ENCODE measurements around the gene ARHGAP21. TPM values are rescaled to one million over a fixed set of nuclear protein-coding genes. Genes with fewer than 3 reads are reported as not detected.
A peak's percentile ranks its signal among the peaks of the same experiment; 100 is the strongest.
"Not testable (repeated sequence)": the region's sequence is repeated elsewhere in the genome, so short reads cannot be mapped to it uniquely, and the experiment has no call there.

ARHGAP21 gene
- 62.1 and 80.6 TPM in 2 replicates for total RNA-seq

- DNase-seq (ENCODE audit: low read depth): peak; percentile 64
- no peaks in the 10 kb centered on the region for H3K27me3 ChIP-seq (ENCODE audit: control insufficient read depth, insufficient read depth, low read length)
- peaks cover 4% of the 10 kb centered on the region for H3K36me3 ChIP-seq (ENCODE audit: control insufficient read depth, insufficient read depth, low read length)
- FAIRE-seq: no peak
- peak within 1 kb of the TSS; percentile 81 for H3K4me3 ChIP-seq (ENCODE audit: low read depth, low read length)
- TF ChIP-seq CTCF (IDR thresholded peaks at IDR 0.05; ENCODE audit: insufficient read depth, low read length, severe bottlenecking): no peak
Observed at GRCh38 chr10:24723788-24724380, at the start of gene ARHGAP21. Gene ARHGAP21, minus strand, starts transcription at chr10:24723887. Its CDS starts 1,988 bp downstream, at chr10:24721899.

GRCh38 chr10:24771943-24772694 is 48.4 kb upstream of the ARHGAP21 start:
- DNase-seq (ENCODE audit: low read depth): no peak
- FAIRE-seq: no peak
- no peak overlapping the region for H3K4me3 ChIP-seq (ENCODE audit: low read depth, low read length)
- no peaks in the 10 kb centered on the region for H3K27me3 ChIP-seq (ENCODE audit: control insufficient read depth, insufficient read depth, low read length)
- no peak for TF ChIP-seq CTCF (IDR thresholded peaks at IDR 0.05; ENCODE audit: insufficient read depth, low read length, severe bottlenecking)
- H3K36me3 ChIP-seq (ENCODE audit: control insufficient read depth, insufficient read depth, low read length): no peaks in the 10 kb centered on the region

- FAIRE-seq; H3K4me3 ChIP-seq (ENCODE audit: low read depth, low read length); H3K36me3 ChIP-seq (ENCODE audit: control insufficient read depth, insufficient read depth, low read length); H3K27me3 ChIP-seq (ENCODE audit: control insufficient read depth, insufficient read depth, low read length); DNase-seq (ENCODE audit: low read depth): not testable (repeated sequence)
Observed at GRCh38 chr10:24764991-24765390, 41.3 kb upstream of the ARHGAP21 start.

GRCh38 chr10:24762966-24763623 is 39.4 kb upstream of the ARHGAP21 start:
- no peak for TF ChIP-seq CTCF (IDR thresholded peaks at IDR 0.05; ENCODE audit: insufficient read depth, low read length, severe bottlenecking)
- Histone ChIP-seq H3K27me3 (ENCODE audit: control insufficient read depth, insufficient read depth, low read length) (no peaks in the 10 kb centered on the region), H3K4me3 (ENCODE audit: low read depth, low read length) (no peak overlapping the region), H3K36me3 (ENCODE audit: control insufficient read depth, insufficient read depth, low read length) (no peaks in the 10 kb centered on the region)
- no peak for FAIRE-seq
- peak; percentile 13 for DNase-seq (ENCODE audit: low read depth)

- Histone ChIP-seq H3K36me3 (ENCODE audit: control insufficient read depth, insufficient read depth, low read length) (no peaks in the 10 kb centered on the region), H3K4me3 (ENCODE audit: low read depth, low read length) (no peak overlapping the region), H3K27me3 (ENCODE audit: control insufficient read depth, insufficient read depth, low read length) (no peaks in the 10 kb centered on the region)
- no peak for DNase-seq (ENCODE audit: low read depth)
- no peak for FAIRE-seq
- TF ChIP-seq CTCF (IDR thresholded peaks at IDR 0.05; ENCODE audit: insufficient read depth, low read length, severe bottlenecking): no peak
Observed at GRCh38 chr10:24762161-24762924, 38.7 kb upstream of the ARHGAP21 start.

GRCh38 chr10:24759672-24760071 is 36.0 kb upstream of the ARHGAP21 start:
- FAIRE-seq (no peak), DNase-seq (ENCODE audit: low read depth) (no peak)
- H3K36me3 ChIP-seq (ENCODE audit: control insufficient read depth, insufficient read depth, low read length): no peaks in the 10 kb centered on the region
- no peak overlapping the region for H3K4me3 ChIP-seq (ENCODE audit: low read depth, low read length)
- no peak for TF ChIP-seq CTCF (IDR thresholded peaks at IDR 0.05; ENCODE audit: insufficient read depth, low read length, severe bottlenecking)
- H3K27me3 ChIP-seq (ENCODE audit: control insufficient read depth, insufficient read depth, low read length): no peaks in the 10 kb centered on the region

- not testable (repeated sequence) for H3K4me3 ChIP-seq (ENCODE audit: low read depth, low read length); FAIRE-seq; H3K27me3 ChIP-seq (ENCODE audit: control insufficient read depth, insufficient read depth, low read length); H3K36me3 ChIP-seq (ENCODE audit: control insufficient read depth, insufficient read depth, low read length); DNase-seq (ENCODE audit: low read depth)
Observed at GRCh38 chr10:24758254-24758653, 34.6 kb upstream of the ARHGAP21 start.

Data from bronchial epithelial cell (primary cell).